Upper lobe of left lung (tissue), 6 donors: ENCODE results near the gene SBK2. TPM values are rescaled to one million over a fixed set of nuclear protein-coding genes. Genes with fewer than 3 reads are reported as not detected.
A peak's percentile ranks its signal among the peaks of the same experiment; 100 is the strongest.
"Not testable (repeated sequence)": the region's sequence is repeated elsewhere in the genome, so short reads cannot be mapped to it uniquely, and the experiment has no call there.

Source experiments
- ATAC-seq, 2 donors: fragments of 200-7000 bp; cut with Tn5 transposase; one replicate each; pipeline ENCODE4 v1.9.1; 2022; ENCODE audit warnings: mild to moderate bottlenecking in 2 of 2, moderate library complexity in 2 of 2; ENCODE audit not compliant: low FRiP score in 2 of 2
- DNase-seq, 2 donors: peaks; one replicate each; pipeline ENCODE4 v3.0.0-alpha.2; 2019 to 2020
- H3K27ac ChIP-seq, 4 donors: fragments of 200-600 bp; sonication (generic); one replicate each; pipeline ENCODE4 v1.5.1; 2016 to 2019
- H3K27me3 ChIP-seq, 4 donors: fragments of 200-600 bp; sonication (generic); one replicate each; pipeline ENCODE4 v1.5.1; 2017 to 2019
- H3K36me3 ChIP-seq, 4 donors: fragments of 200-600 bp; sonication (generic); one replicate each; pipeline ENCODE4 v1.5.1; 2016 to 2019
- H3K4me1 ChIP-seq, 4 donors: fragments of 200-600 bp; sonication (generic); one replicate each; pipeline ENCODE4 v1.5.1; 2018 to 2019
- H3K4me3 ChIP-seq, 4 donors: fragments of 200-600 bp; sonication (generic); one replicate each; pipeline ENCODE4 v1.5.1; 2017 to 2019; ENCODE audit warnings: mild to moderate bottlenecking in 2 of 4, moderate library complexity in 1 of 4
- H3K9me3 ChIP-seq, 4 donors: fragments of 200-600 bp; sonication (generic); one replicate each; pipeline ENCODE4 v1.5.1; 2018 to 2019
- CTCF ChIP-seq, 6 experiments: fragments of 450-650 bp in 4 of 6; fragments of 200-600 bp in 2 of 6; sonication (generic) in 2 of 6; IDR thresholded peaks; one replicate each; pipeline ENCODE4 v1.5.1; 2016 to 2019; ENCODE audit warnings: antibody characterized with exemption in 6 of 6
- EP300 ChIP-seq, 4 donors: sonication (generic); formaldehyde crosslinking; IDR thresholded peaks; one replicate each; pipeline ENCODE4 v1.5.1; 2017; ENCODE audit warnings: antibody characterized with exemption in 4 of 4, control low read depth in 2 of 4
- POLR2A ChIP-seq, 4 donors: fragments of 450-650 bp; IDR thresholded peaks; one replicate each; pipeline ENCODE4 v1.5.1; 2016 to 2017; ENCODE audit warnings: antibody characterized with exemption in 4 of 4, mild to moderate bottlenecking in 2 of 4
- POLR2AphosphoS5 ChIP-seq, 2 donors: sonication (generic); formaldehyde crosslinking; IDR thresholded peaks; one replicate each; pipeline ENCODE4 v1.5.1; 2017; ENCODE audit warnings: antibody characterized with exemption in 2 of 2
- WGBS, 2 donors: methylation state at CpG; one replicate each; pipeline ENCODE4 v1.1.5; 2017 to 2018; 5-methylcytosine and 5-hydroxymethylcytosine counted together
- total RNA-seq, 6 donors: library from RNA; depleted of rRNA in 4 of 6; stranded (reverse); fragments of >200 nt in 4 of 6; gene quantifications; one replicate each; pipeline versions ENCODE4 v1.1.0 to v1.2.1, GENCODE V29; 2016 to 2021
- donor health status: DM: no; HTN: no; CAD: no; lungs with moderate emphysema.
- donor health status: DM: no; HTN: yes; CAD: no; lungs with severe emphysema.

SBK2 gene
- total RNA-seq, 6 donors from 2014 or later: not detected

- Histone ChIP-seq H3K27me3 (peaks cover 0 to 5% (median 0%) of the 10 kb centered on the region in 4 donors), H3K27ac (no peak overlapping the region), H3K4me3 (no peak overlapping the region), H3K9me3 (no peaks in the 10 kb centered on the region), H3K36me3 (no peaks in the 10 kb centered on the region), H3K4me1 (peaks cover under 1 to 7% (median under 1%) of the 10 kb centered on the region in 4 donors)
- WGBS, 2 donors: 28 to 60% methylated on average over 2 of the region's 2 CpGs
- DNase-seq (no peak), ATAC-seq (no peak)
- TF ChIP-seq POLR2AphosphoS5 (IDR thresholded peaks at IDR 0.05) (no peak), CTCF (IDR thresholded peaks at IDR 0.05) (no peak), POLR2A (IDR thresholded peaks at IDR 0.05) (no peak), EP300 (IDR thresholded peaks at IDR 0.05) (no peak)
These were observed 38.6 kb downstream of the SBK2 start for GRCh38 chr19:55498246-55498840.

- Histone ChIP-seq H3K27ac (no peak overlapping the region), H3K9me3 (no peaks in the 10 kb centered on the region), H3K4me1 (peaks cover 0 to 7% (median 0%) of the 10 kb centered on the region in 4 donors), H3K36me3 (no peaks in the 10 kb centered on the region), H3K4me3 (no peak overlapping the region), H3K27me3 (peaks cover 0 to 7% (median 0%) of the 10 kb centered on the region in 4 donors)
- ATAC-seq (no peak), DNase-seq (no peak)
- 73 to 91% methylated on average over 9 to 13 of the region's 13 CpGs for WGBS, 2 donors
- TF ChIP-seq EP300 (IDR thresholded peaks at IDR 0.05) (no peak), POLR2AphosphoS5 (IDR thresholded peaks at IDR 0.05) (no peak), CTCF (IDR thresholded peaks at IDR 0.05) (no peak), POLR2A (IDR thresholded peaks at IDR 0.05) (no peak)
These were observed 39.2 kb downstream of the SBK2 start for GRCh38 chr19:55497763-55498162.

- not testable (repeated sequence) for DNase-seq, ATAC-seq, H3K9me3 ChIP-seq, H3K27ac ChIP-seq, H3K27me3 ChIP-seq, H3K4me3 ChIP-seq, H3K4me1 ChIP-seq, H3K36me3 ChIP-seq
- 76 to 77% methylated on average over 10 of the region's 10 CpGs for WGBS, 2 donors
These were observed 40.1 kb downstream of the SBK2 start for GRCh38 chr19:55496820-55497219.

GRCh38 chr19:55495646-55496349 lies 41.1 kb downstream of the SBK2 start:
- H3K27ac ChIP-seq: no peak overlapping the region
- TF ChIP-seq EP300 (IDR thresholded peaks at IDR 0.05) (no peak), POLR2A (IDR thresholded peaks at IDR 0.05) (no peak), POLR2AphosphoS5 (IDR thresholded peaks at IDR 0.05) (no peak), CTCF (IDR thresholded peaks at IDR 0.05) (no peak)
- no peak for DNase-seq
- ATAC-seq: no peak
- WGBS, 2 donors: 82 to 89% methylated on average over 9 to 11 of the region's 11 CpGs
- H3K4me1 ChIP-seq: peaks cover 0 to 7% (median 0%) of the 10 kb centered on the region in 4 donors
- no peaks in the 10 kb centered on the region for H3K9me3 ChIP-seq
- no peaks in the 10 kb centered on the region for H3K36me3 ChIP-seq
- peaks cover 0 to 7% (median 0%) of the 10 kb centered on the region in 4 donors for H3K27me3 ChIP-seq
- no peak overlapping the region for H3K4me3 ChIP-seq

- WGBS, 2 donors: 40 to 47% methylated on average over 10 to 22 of the region's 22 CpGs
- no peaks in the 10 kb centered on the region for H3K9me3 ChIP-seq
- H3K36me3 ChIP-seq: no peaks in the 10 kb centered on the region
- H3K27ac ChIP-seq: peak overlapping the region in 3 of 4 donors; percentile 58 to 72 (median 69)
- no peak for TF ChIP-seq CTCF (IDR thresholded peaks at IDR 0.05)
- TF ChIP-seq POLR2A (IDR thresholded peaks at IDR 0.05): no peak
- no peak for TF ChIP-seq EP300 (IDR thresholded peaks at IDR 0.05)
- TF ChIP-seq POLR2AphosphoS5 (IDR thresholded peaks at IDR 0.05): peak in 1 of 2 donors; percentile 9
- H3K4me3 ChIP-seq: peak overlapping the region in 3 of 4 donors; percentile 9 to 17 (median 14)
- peaks cover 0 to 7% (median 0%) of the 10 kb centered on the region in 4 donors for H3K4me1 ChIP-seq
- peak in 1 of 2 donors; percentile 76 for DNase-seq
- H3K27me3 ChIP-seq: peaks cover 0 to 7% (median 0%) of the 10 kb centered on the region in 4 donors
- ATAC-seq: peak; percentile 11 to 65
These were observed 42.7 kb downstream of the SBK2 start for GRCh38 chr19:55494172-55494761.
